Caco-2 (cell line): ENCODE data around the gene ZNF576. TPM values are rescaled to one million over a fixed set of nuclear protein-coding genes. Genes with fewer than 3 reads are reported as not detected.
"Not testable (repeated sequence)": the region's sequence is repeated elsewhere in the genome, so short reads cannot be mapped to it uniquely, and the experiment has no call there.

ENCODE experiments used
- BruUV-seq: library from RNA; stranded (reverse); fragments of 400-500 nt; replicated peaks from 2 replicates; lab custom pipeline; 2021; lab: Mats Ljungman, UMichigan
- CTCF ChIA-PET: fragments of 300-600 bp; sonication (Branson Sonifier 250); formaldehyde crosslinking; loops from one replicate; lab custom pipeline; 2022; ENCODE audit warnings: antibody characterized with exemption; lab: Charles Lee
- POLR2A ChIA-PET: fragments of 300-600 bp; sonication (Branson Sonifier 250); formaldehyde crosslinking; loops from one replicate; lab custom pipeline; 2022; ENCODE audit warnings: antibody characterized with exemption; lab: Charles Lee
- DNase-seq, 2 experiments: peaks; one replicate each; pipeline versions ENCODE4 v3.0.0 to v3.0.0-alpha.2; 2020 to 2022
- H3K27me3 ChIP-seq: replicated peaks from 2 replicates; pipeline ENCODE4 v1.6.0; 2011; ENCODE audit warnings: low read length; ENCODE audit not compliant: control insufficient read depth, insufficient read depth
- H3K36me3 ChIP-seq: 2 replicates; pipeline ENCODE4 v1.5.1; 2011; ENCODE audit warnings: low read length; ENCODE audit not compliant: control insufficient read depth, insufficient read depth
- H3K4me1 ChIP-seq: fragments of 250-450 bp; sonication (Bioruptor Pico); 2 replicates; pipeline ENCODE4 v1.5.1; 2020; ENCODE audit warnings: mild to moderate bottlenecking
- H3K4me3 ChIP-seq: 2 replicates; pipeline ENCODE4 v1.5.1; 2011; ENCODE audit warnings: low read depth, mild to moderate bottlenecking, control low read depth, low read length
- H3K9me3 ChIP-seq: fragments of 250-450 bp; sonication (Bioruptor Pico); 2 replicates; pipeline ENCODE4 v1.5.1; 2020; ENCODE audit warnings: mild to moderate bottlenecking, moderate library complexity
- H3K27ac Mint-ChIP-seq: one replicate; pipeline ENCODE4 v1.8.0; 2022; ENCODE audit warnings: mixed read lengths; ENCODE audit not compliant: unreplicated experiment
- H3K27me3 Mint-ChIP-seq: one replicate; pipeline ENCODE4 v1.8.0; 2022; ENCODE audit warnings: mixed read lengths; ENCODE audit not compliant: insufficient read depth, unreplicated experiment
- H3K36me3 Mint-ChIP-seq: one replicate; pipeline ENCODE4 v1.8.0; 2022; ENCODE audit warnings: mild to moderate bottlenecking, mixed read lengths; ENCODE audit not compliant: insufficient read depth, unreplicated experiment
- H3K4me1 Mint-ChIP-seq: one replicate; pipeline ENCODE4 v1.8.0; 2022; ENCODE audit warnings: low read depth, mixed read lengths; ENCODE audit not compliant: unreplicated experiment
- H3K4me3 Mint-ChIP-seq: one replicate; pipeline ENCODE4 v1.8.0; 2022; ENCODE audit warnings: mild to moderate bottlenecking, moderate library complexity, mixed read lengths; ENCODE audit not compliant: unreplicated experiment
- H3K9me3 Mint-ChIP-seq: one replicate; pipeline ENCODE4 v1.8.0; 2022; ENCODE audit warnings: mixed read lengths; ENCODE audit not compliant: unreplicated experiment
- CTCF ChIP-seq, 2 experiments: fragments of 200-600 bp in 1 of 2; IDR thresholded peaks; 1 replicate in 1 of 2; 2 replicates in 1 of 2; pipeline versions ENCODE4 v1.5.1 to v1.8.0; 2011 to 2022; ENCODE audit warnings: antibody characterized with exemption in 1 of 2, control low read depth in 1 of 2, inconsistent platforms in 1 of 2, low read depth in 1 of 2, low read length in 1 of 2, mild to moderate bottlenecking in 1 of 2, moderate library complexity in 1 of 2; ENCODE audit not compliant: insufficient read depth in 1 of 2, severe bottlenecking in 1 of 2, unreplicated experiment in 1 of 2
- intact Hi-C: fragments of 100-400 bp; cut with micrococcal nuclease; formaldehyde crosslinking; loops from one replicate; pipeline ENCODE4 v1.10.0; 2022; ENCODE audit not compliant: unreplicated experiment
- total RNA-seq: library from RNA; stranded (reverse); gene quantifications from 2 replicates; pipeline ENCODE4 v1.2.3, GENCODE V29; 2022

The ZNF576 gene
- total RNA-seq, 1 experiment from 2014 or later = 13.2 TPM

- DNase-seq = no peak
- no peak for TF ChIP-seq CTCF (IDR thresholded peaks at IDR 0.05; ENCODE audit: insufficient read depth in 1 of 2, low read depth in 1 of 2, low read length in 1 of 2, severe bottlenecking in 1 of 2, unreplicated experiment in 1 of 2)
- Mint-ChIP-seq H3K4me3 (no peak overlapping the region), H3K27me3 (no peaks in the 10 kb centered on the region), H3K36me3 (peaks cover 30% of the 10 kb centered on the region), H3K9me3 (no peaks in the 10 kb centered on the region), H3K27ac (no peak overlapping the region), H3K4me1 (no peaks in the 10 kb centered on the region)
- Histone ChIP-seq H3K4me3 (no peak overlapping the region), H3K9me3 (no peaks in the 10 kb centered on the region), H3K27me3 (no peaks in the 10 kb centered on the region), H3K4me1 (peaks cover 6% of the 10 kb centered on the region; the same call in 1 of the 2 replicates), H3K36me3 (no peaks in the 10 kb centered on the region; the same call in 1 of the 2 replicates)
- no TSS peak for BruUV-seq
- POLR2A ChIA-PET = no interaction called here
- CTCF ChIA-PET = no interaction called here
- intact Hi-C loops = loop anchor here (10.0 kb wide), 2 partner anchors 135 to 185 kb away; partner anchors contain the start of genes KCNN4 and LYPD3
Observed at GRCh38 chr19:43599635-43600295, 3.4 kb downstream of the ZNF576 start.

GRCh38 chr19:43600326-43600725, 3.9 kb downstream of the ZNF576 start:
- H3K9me3 ChIP-seq, H3K27me3 ChIP-seq, CTCF ChIA-PET, H3K9me3 Mint-ChIP-seq, H3K4me3 Mint-ChIP-seq, DNase-seq, POLR2A ChIA-PET, H3K36me3 ChIP-seq, BruUV-seq, H3K27me3 Mint-ChIP-seq, H3K4me1 ChIP-seq, intact Hi-C loops, H3K4me1 Mint-ChIP-seq, H3K4me3 ChIP-seq, H3K27ac Mint-ChIP-seq: not testable (repeated sequence)
- H3K36me3 Mint-ChIP-seq = peaks cover 32% of the 10 kb centered on the region

GRCh38 chr19:43605875-43606568, 9.6 kb downstream of the ZNF576 start:
- Histone ChIP-seq H3K4me3 (no peak overlapping the region), H3K36me3 (no peaks in the 10 kb centered on the region), H3K9me3 (no peaks in the 10 kb centered on the region), H3K4me1 (no peaks in the 10 kb centered on the region), H3K27me3 (no peaks in the 10 kb centered on the region)
- Mint-ChIP-seq H3K4me1 (peaks cover 10% of the 10 kb centered on the region), H3K9me3 (no peaks in the 10 kb centered on the region), H3K36me3 (peaks cover 32% of the 10 kb centered on the region), H3K4me3 (no peak overlapping the region), H3K27me3 (no peaks in the 10 kb centered on the region), H3K27ac (no peak overlapping the region)
- no TSS peak for BruUV-seq
- DNase-seq = no peak
- POLR2A ChIA-PET = no interaction called here
- intact Hi-C loops = no loop called here
- CTCF ChIA-PET = no interaction called here
- TF ChIP-seq CTCF (IDR thresholded peaks at IDR 0.05; ENCODE audit: insufficient read depth in 1 of 2, low read depth in 1 of 2, low read length in 1 of 2, severe bottlenecking in 1 of 2, unreplicated experiment in 1 of 2) = no peak
